Hepatocyte (in vitro differentiated cells): ENCODE measurements around the gene TBK1. TPM values are rescaled to one million over a fixed set of nuclear protein-coding genes. Genes with fewer than 3 reads are reported as not detected.

ENCODE experiments used
- DNase-seq: peaks from one replicate; pipeline ENCODE4 v3.0.0-alpha.2; 2016; ENCODE audit warnings: low spot score
- H2AFZ ChIP-seq: fragments of 200-600 bp; sonication (generic); 2 replicates; pipeline ENCODE4 v1.6.0; 2016; ENCODE audit warnings: antibody characterized with exemption, mild to moderate bottlenecking
- H3K27ac ChIP-seq: fragments of 200-600 bp; sonication (generic); 2 replicates; pipeline ENCODE4 v1.5.1; 2016; ENCODE audit warnings: mild to moderate bottlenecking
- H3K27me3 ChIP-seq: fragments of 200-600 bp; sonication (generic); 2 replicates; pipeline ENCODE4 v1.6.1; 2016
- H3K36me3 ChIP-seq: fragments of 200-600 bp; sonication (generic); replicated peaks from 2 replicates; pipeline ENCODE4 v1.5.1; 2016; ENCODE audit warnings: low read depth; ENCODE audit not compliant: insufficient read depth
- H3K4me1 ChIP-seq: fragments of 200-600 bp; sonication (generic); 2 replicates; pipeline ENCODE4 v1.5.1; 2016; ENCODE audit warnings: mild to moderate bottlenecking, moderate library complexity; ENCODE audit not compliant: insufficient read depth
- H3K4me2 ChIP-seq: fragments of 200-600 bp; sonication (generic); 2 replicates; pipeline ENCODE4 v1.6.0; 2016
- H3K4me3 ChIP-seq: fragments of 200-600 bp; sonication (generic); 2 replicates; pipeline ENCODE4 v1.5.1; 2016; ENCODE audit warnings: mild to moderate bottlenecking
- H3K79me2 ChIP-seq: fragments of 200-600 bp; sonication (generic); 2 replicates; pipeline ENCODE4 v1.6.0; 2017; ENCODE audit warnings: mild to moderate bottlenecking
- H3K9me2 ChIP-seq: fragments of 200-600 bp; sonication (generic); replicated peaks from 2 replicates; pipeline ENCODE4 v1.6.0; 2017; ENCODE audit warnings: mild to moderate bottlenecking; ENCODE audit not compliant: insufficient read depth
- H3K9me3 ChIP-seq: fragments of 200-600 bp; sonication (generic); 2 replicates; pipeline ENCODE4 v1.5.1; 2016; ENCODE audit warnings: low read depth, mild to moderate bottlenecking
- H4K20me1 ChIP-seq: fragments of 200-600 bp; sonication (generic); 2 replicates; pipeline ENCODE4 v1.6.0; 2016; ENCODE audit warnings: mild to moderate bottlenecking; ENCODE audit not compliant: insufficient read depth, poor library complexity, severe bottlenecking
- EZH2 ChIP-seq: fragments of 200-600 bp; sonication (generic); IDR thresholded peaks from 2 replicates; pipeline ENCODE4 v1.6.1; 2016; ENCODE audit warnings: antibody characterized with exemption, mild to moderate bottlenecking, borderline replicate concordance
- EZH2phosphoT487 ChIP-seq: fragments of 200-600 bp; sonication (generic); IDR thresholded peaks from one replicate; pipeline ENCODE4 v1.6.1; 2018; ENCODE audit warnings: antibody characterized with exemption, mild to moderate bottlenecking, low read depth, moderate library complexity; ENCODE audit not compliant: unreplicated experiment, severe bottlenecking
- WGBS: methylation state at CpG from one replicate; pipeline ENCODE4 v1.1.6; 2016; ENCODE audit warnings: low lambda C conversion rate; ENCODE audit errors: missing lambda C conversion rate; 5-methylcytosine and 5-hydroxymethylcytosine counted together
- polyA plus RNA-seq: library from polyadenylated mRNA; unstranded; fragments of >200 nt; fragmentation: Nextera tagmentation; extraction: Ambion mirVana; gene quantifications from 2 replicates; pipeline ENCODE4 v1.2.1, GENCODE V29; 2016
- total RNA-seq: library from RNA; depleted of rRNA; stranded (reverse); fragments of >200 nt; gene quantifications from 2 replicates; pipeline ENCODE4 v1.2.3, GENCODE V29; 2014
- TF ChIP-seq, protein P1 (sequence below): fragments of 200-600 bp; sonication (generic); IDR thresholded peaks from 2 replicates; pipeline ENCODE4 v1.5.1; 2016; ENCODE audit warnings: antibody characterized with exemption, mild to moderate bottlenecking; ENCODE audit not compliant: poor library complexity

Gene TBK1
- total and polyA plus RNA-seq, 2 experiments from 2014 or later = 22.2 to 24.0 TPM

DNA sequence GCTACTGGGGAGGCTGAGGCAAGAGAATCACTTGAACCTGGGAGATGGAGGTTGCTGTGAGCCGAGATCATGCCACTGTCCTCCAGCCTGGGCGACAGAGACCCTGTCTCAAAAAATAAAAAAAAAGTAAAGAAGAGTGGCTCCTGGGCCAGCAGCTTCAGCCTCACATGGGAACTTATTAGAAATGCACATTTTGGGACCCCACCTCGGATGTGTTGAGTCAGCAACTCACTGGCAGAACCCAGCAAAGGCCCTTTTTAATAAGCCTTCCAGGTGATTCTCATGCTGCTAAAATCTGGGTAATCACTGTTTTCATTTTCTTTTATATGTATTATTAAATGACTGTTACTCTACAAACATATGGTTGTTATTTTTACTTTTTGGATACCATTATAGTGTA is 41.6 kb downstream of the TBK1 start:
- no peak for DNase-seq

DNA sequence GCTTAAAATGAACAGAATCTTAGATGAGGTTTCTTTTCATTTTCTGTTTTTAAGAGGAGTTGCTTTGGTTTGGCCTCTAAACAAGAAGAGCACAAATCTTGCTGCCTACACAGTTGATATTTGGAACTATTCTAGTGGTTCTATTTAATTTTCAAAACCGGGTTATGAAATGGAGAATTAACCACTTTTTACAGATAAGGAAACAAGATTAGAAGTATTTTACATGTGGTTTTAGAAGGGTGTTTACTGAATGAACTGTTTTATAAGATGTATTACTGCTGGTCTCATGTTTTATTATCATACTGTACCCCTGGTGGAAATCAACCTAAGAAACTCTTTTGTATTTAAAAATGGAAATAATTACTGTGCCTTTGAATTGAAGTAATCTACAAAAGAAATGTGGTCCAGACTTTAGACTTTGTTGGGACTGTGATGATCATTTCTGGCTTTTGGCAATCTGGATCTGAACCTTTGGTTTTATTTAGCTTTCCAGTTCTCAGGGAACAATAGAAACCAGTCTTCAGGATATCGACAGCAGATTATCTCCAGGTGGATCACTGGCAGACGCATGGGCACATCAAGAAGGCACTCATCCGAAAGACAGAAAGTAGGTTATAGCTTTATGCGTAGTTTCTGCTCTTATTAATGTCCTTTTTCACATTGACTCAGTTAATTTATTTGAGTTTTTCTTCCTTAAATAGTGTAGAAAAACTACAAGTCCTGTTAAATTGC is 43.2 kb downstream of the TBK1 start:
- Histone ChIP-seq H3K9me3 (no peaks in the 10 kb centered on the region), H3K4me2 (no peak overlapping the region), H2AFZ (no peak overlapping the region), H3K9me2 (no peaks in the 10 kb centered on the region), H3K27me3 (no peaks in the 10 kb centered on the region), H3K4me1 (no peaks in the 10 kb centered on the region), H3K27ac (no peak overlapping the region), H3K4me3 (no peak overlapping the region), H4K20me1 (no peaks in the 10 kb centered on the region), H3K36me3 (peaks cover 3% of the 10 kb centered on the region), H3K79me2 (no peaks in the 10 kb centered on the region)
- no peak for DNase-seq
- WGBS = 97% methylated on average over 5 of the region's 5 CpGs
- TF ChIP-seq, protein P1, sequence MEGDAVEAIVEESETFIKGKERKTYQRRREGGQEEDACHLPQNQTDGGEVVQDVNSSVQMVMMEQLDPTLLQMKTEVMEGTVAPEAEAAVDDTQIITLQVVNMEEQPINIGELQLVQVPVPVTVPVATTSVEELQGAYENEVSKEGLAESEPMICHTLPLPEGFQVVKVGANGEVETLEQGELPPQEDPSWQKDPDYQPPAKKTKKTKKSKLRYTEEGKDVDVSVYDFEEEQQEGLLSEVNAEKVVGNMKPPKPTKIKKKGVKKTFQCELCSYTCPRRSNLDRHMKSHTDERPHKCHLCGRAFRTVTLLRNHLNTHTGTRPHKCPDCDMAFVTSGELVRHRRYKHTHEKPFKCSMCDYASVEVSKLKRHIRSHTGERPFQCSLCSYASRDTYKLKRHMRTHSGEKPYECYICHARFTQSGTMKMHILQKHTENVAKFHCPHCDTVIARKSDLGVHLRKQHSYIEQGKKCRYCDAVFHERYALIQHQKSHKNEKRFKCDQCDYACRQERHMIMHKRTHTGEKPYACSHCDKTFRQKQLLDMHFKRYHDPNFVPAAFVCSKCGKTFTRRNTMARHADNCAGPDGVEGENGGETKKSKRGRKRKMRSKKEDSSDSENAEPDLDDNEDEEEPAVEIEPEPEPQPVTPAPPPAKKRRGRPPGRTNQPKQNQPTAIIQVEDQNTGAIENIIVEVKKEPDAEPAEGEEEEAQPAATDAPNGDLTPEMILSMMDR = no peak

More for the DNA sequence above, 41.6 kb downstream of the TBK1 start:
- Histone ChIP-seq H3K4me1 (no peaks in the 10 kb centered on the region), H3K9me3 (no peaks in the 10 kb centered on the region), H2AFZ (no peak overlapping the region), H3K9me2 (no peaks in the 10 kb centered on the region), H3K27ac (no peak overlapping the region), H3K4me2 (no peak overlapping the region), H3K36me3 (peaks cover 3% of the 10 kb centered on the region), H3K4me3 (no peak overlapping the region), H4K20me1 (no peaks in the 10 kb centered on the region), H3K27me3 (no peaks in the 10 kb centered on the region), H3K79me2 (no peaks in the 10 kb centered on the region)
- WGBS = 98% methylated on average over 3 of the region's 3 CpGs
- TF ChIP-seq EZH2phosphoT487 = no peak
- TF ChIP-seq, protein P1 = no peak
- TF ChIP-seq EZH2 = no peak

DNA sequence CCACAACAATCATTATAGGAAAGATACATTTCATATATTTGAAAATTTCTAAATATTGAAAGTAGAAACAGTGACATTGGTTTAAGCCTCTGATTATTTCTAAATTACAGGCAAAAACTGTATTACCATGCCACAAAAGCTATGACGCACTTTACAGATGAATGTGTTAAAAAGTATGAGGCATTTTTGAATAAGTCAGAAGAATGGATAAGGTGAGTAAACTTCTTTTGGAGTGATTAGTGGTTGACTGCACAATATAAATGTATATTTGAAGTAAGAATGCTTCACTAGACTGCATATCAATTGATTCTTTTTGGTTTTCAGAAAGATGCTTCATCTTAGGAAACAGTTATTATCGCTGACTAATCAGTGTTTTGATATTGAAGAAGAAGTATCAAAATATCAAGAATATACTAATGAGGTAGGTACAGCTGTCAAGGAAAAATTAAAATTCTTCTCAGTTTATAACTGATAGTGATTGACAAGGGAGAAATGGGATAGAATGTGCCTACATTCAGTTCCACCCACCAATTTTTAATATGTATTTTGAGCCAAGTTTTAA is 45.0 kb downstream of the TBK1 start:
- H3K4me3 ChIP-seq = no peak overlapping the region
- H3K9me3 ChIP-seq = no peaks in the 10 kb centered on the region
- DNase-seq = no peak
- H4K20me1 ChIP-seq = no peaks in the 10 kb centered on the region
- no peaks in the 10 kb centered on the region for H3K79me2 ChIP-seq
- H3K9me2 ChIP-seq = no peaks in the 10 kb centered on the region
- peaks cover 3% of the 10 kb centered on the region for H3K36me3 ChIP-seq
- H3K27me3 ChIP-seq = no peaks in the 10 kb centered on the region
- H3K27ac ChIP-seq = no peak overlapping the region
- no peak overlapping the region for H2AFZ ChIP-seq
- TF ChIP-seq EZH2phosphoT487 (no peak), EZH2 (no peak)
- TF ChIP-seq, protein P1 = no peak
- no peak overlapping the region for H3K4me2 ChIP-seq
- WGBS = 97% methylated on average over 2 of the region's 2 CpGs
- no peaks in the 10 kb centered on the region for H3K4me1 ChIP-seq
